OCI-LY7 (cell line): ENCODE data around the gene IL12B. TPM values are rescaled to one million over a fixed set of nuclear protein-coding genes. Genes with fewer than 3 reads are reported as not detected.
"Not testable (repeated sequence)": the region's sequence is repeated elsewhere in the genome, so short reads cannot be mapped to it uniquely, and the experiment has no call there.

Experiments
- BruUV-seq: library from RNA; stranded (reverse); fragments of 400-500 nt; replicated peaks from 2 replicates; lab custom pipeline; 2021; lab: Mats Ljungman, UMichigan
- CTCF ChIA-PET: fragments of 300-600 bp; sonication (Branson Sonifier 250); formaldehyde crosslinking; loops from one replicate; lab custom pipeline; 2022; ENCODE audit warnings: antibody characterized with exemption; ENCODE audit not compliant: unreplicated experiment; lab: Charles Lee
- POLR2A ChIA-PET: fragments of 300-600 bp; sonication (Branson Sonifier 250); formaldehyde crosslinking; loops from one replicate; lab custom pipeline; 2022; ENCODE audit warnings: antibody characterized with exemption; lab: Charles Lee
- DNase-seq: peaks from one replicate; pipeline ENCODE4 v3.0.0-alpha.2; 2015; ENCODE audit warnings: low spot score
- H2AFZ ChIP-seq: fragments of 200-600 bp; sonication (generic), shearing (Covaris generic); 2 replicates; pipeline ENCODE4 v1.6.1; 2014; ENCODE audit warnings: mild to moderate bottlenecking, antibody characterized with exemption, low read length, moderate library complexity
- H3K27ac ChIP-seq: fragments of 200-600 bp; sonication (generic); 2 replicates; pipeline ENCODE4 v1.5.1; 2014; ENCODE audit warnings: mixed run types, low read depth, mild to moderate bottlenecking, moderate library complexity, low read length, inconsistent platforms; ENCODE audit not compliant: poor library complexity, severe bottlenecking
- H3K36me3 ChIP-seq: fragments of 200-600 bp; sonication (generic); 2 replicates; pipeline ENCODE4 v1.6.1; 2014; ENCODE audit warnings: mild to moderate bottlenecking, antibody characterized with exemption, low read length, moderate library complexity, mixed read lengths; ENCODE audit not compliant: insufficient read depth
- H3K4me1 ChIP-seq: fragments of 200-600 bp; sonication (generic); 2 replicates; pipeline ENCODE4 v1.5.1; 2014; ENCODE audit warnings: mild to moderate bottlenecking, low read length; ENCODE audit not compliant: insufficient read depth, poor library complexity, severe bottlenecking
- H3K4me2 ChIP-seq: fragments of 200-600 bp; sonication (generic); 2 replicates; pipeline ENCODE4 v1.6.1; 2014; ENCODE audit warnings: mild to moderate bottlenecking, low read length
- H3K4me3 ChIP-seq: fragments of 200-600 bp; sonication (generic); 2 replicates; pipeline ENCODE4 v1.5.1; 2014; ENCODE audit warnings: mild to moderate bottlenecking, low read depth, low read length; ENCODE audit not compliant: poor library complexity, severe bottlenecking
- H3K79me2 ChIP-seq: fragments of 200-600 bp; sonication (generic); 2 replicates; pipeline ENCODE4 v1.6.1; 2016; ENCODE audit warnings: low read depth, mild to moderate bottlenecking, low read length, moderate library complexity, mixed read lengths; ENCODE audit not compliant: insufficient read depth
- H3K9me2 ChIP-seq: fragments of 200-600 bp; sonication (generic); 2 replicates; pipeline ENCODE4 v1.6.1; 2016; ENCODE audit warnings: mild to moderate bottlenecking, low read length, mixed read lengths; ENCODE audit not compliant: insufficient read depth
- H3K9me3 ChIP-seq: fragments of 200-600 bp; sonication (generic); 2 replicates; pipeline ENCODE4 v1.6.1; 2014; ENCODE audit warnings: mild to moderate bottlenecking, mixed run types, low read length, mixed read lengths
- H4K20me1 ChIP-seq: fragments of 200-600 bp; sonication (generic); 2 replicates; pipeline ENCODE4 v1.6.1; 2014; ENCODE audit warnings: mild to moderate bottlenecking, antibody characterized with exemption, low read length, moderate library complexity, mixed read lengths; ENCODE audit not compliant: insufficient read depth
- CTCF ChIP-seq: fragments of 200-600 bp; sonication (generic); conservative IDR thresholded peaks from 2 replicates; pipeline ENCODE4 v1.5.1; 2014; ENCODE audit warnings: mild to moderate bottlenecking, antibody characterized with exemption, low read length, moderate library complexity, mixed read lengths
- EZH2phosphoT487 ChIP-seq: fragments of 200-600 bp; sonication (generic); IDR thresholded peaks from 2 replicates; pipeline ENCODE4 v1.6.1; 2018; ENCODE audit warnings: low read depth, borderline replicate concordance, mild to moderate bottlenecking, mixed run types, antibody characterized with exemption, low read length, moderate library complexity, mixed read lengths
- intact Hi-C: fragments of 100-400 bp; cut with micrococcal nuclease; formaldehyde crosslinking; loops from one replicate; pipeline ENCODE4 v1.10.0; 2022; ENCODE audit not compliant: unreplicated experiment
- total RNA-seq, 2 experiments: library from RNA; depleted of rRNA in 1 of 2; stranded (reverse); fragments of >200 nt in 1 of 2; shearing (Covaris generic) in 1 of 2; gene quantifications; 2 replicates each; pipeline ENCODE4 v1.2.3, GENCODE V29; 2014 to 2022

The IL12B gene
- total RNA-seq, 2 experiments from 2014 or later, result not detected

- no TSS peak for BruUV-seq
- ChIA-PET CTCF (no interaction called here), POLR2A (interaction anchor here (1.6 kb wide), 1 partner anchor 19 kb away, joined by 3 read pairs; no protein-coding TSS in a partner anchor)
- no peak for TF ChIP-seq CTCF
- no peak for TF ChIP-seq EZH2phosphoT487
- DNase-seq, result no peak
- H3K36me3 ChIP-seq, result no peaks in the 10 kb centered on the region
- H3K4me1 ChIP-seq, result no peaks in the 10 kb centered on the region
- no peak overlapping the region for H3K4me2 ChIP-seq
- intact Hi-C loops, result no loop called here
- H3K9me2 ChIP-seq, result no peaks in the 10 kb centered on the region
- no peaks in the 10 kb centered on the region for H4K20me1 ChIP-seq
- no peak overlapping the region for H3K27ac ChIP-seq
- no peaks in the 10 kb centered on the region for H3K79me2 ChIP-seq
- H2AFZ ChIP-seq, result no peak overlapping the region
- no peak overlapping the region for H3K4me3 ChIP-seq
- peaks cover 12% of the 10 kb centered on the region; the same call in 1 of the 2 replicates for H3K9me3 ChIP-seq
These were observed 28.8 kb downstream of the IL12B start for GRCh38 chr5:159301466-159301865.

GRCh38 chr5:159297300-159297699 is 33.0 kb downstream of the IL12B start:
- H4K20me1 ChIP-seq, DNase-seq, H2AFZ ChIP-seq, CTCF ChIA-PET, H3K36me3 ChIP-seq, H3K4me1 ChIP-seq, H3K9me3 ChIP-seq, H3K27ac ChIP-seq, BruUV-seq, H3K79me2 ChIP-seq, H3K9me2 ChIP-seq, POLR2A ChIA-PET, H3K4me2 ChIP-seq, H3K4me3 ChIP-seq, intact Hi-C loops: not testable (repeated sequence)

GRCh38 chr5:159294921-159295320 is 35.4 kb downstream of the IL12B start:
- H3K79me2 ChIP-seq, result no peaks in the 10 kb centered on the region
- H3K4me1 ChIP-seq, result no peaks in the 10 kb centered on the region
- H3K4me2 ChIP-seq, result no peak overlapping the region
- DNase-seq, result no peak
- H3K27ac ChIP-seq, result no peak overlapping the region
- no peaks in the 10 kb centered on the region for H4K20me1 ChIP-seq
- H3K4me3 ChIP-seq, result no peak overlapping the region
- BruUV-seq, result no TSS peak
- H3K9me3 ChIP-seq, result no peaks in the 10 kb centered on the region
- ChIA-PET POLR2A (interaction anchor here (0.6 to 1.5 kb wide), 4 partner anchors 8 to 901 kb away, joined by 4 to 6 read pairs (median 4); no protein-coding TSS in a partner anchor), CTCF (no interaction called here)
- H3K9me2 ChIP-seq, result no peaks in the 10 kb centered on the region
- H2AFZ ChIP-seq, result no peak overlapping the region
- no peak for TF ChIP-seq EZH2phosphoT487
- TF ChIP-seq CTCF, result no peak
- intact Hi-C loops, result no loop called here
- no peaks in the 10 kb centered on the region for H3K36me3 ChIP-seq
